Sigmoid colon (tissue), 3 donors: ENCODE data around the gene SCNN1B.

Experiments used
- POLR2A ChIP-seq, 2 donors: fragments of 450-650 bp; IDR thresholded peaks; one replicate each; pipeline ENCODE4 v1.6.1; 2016; ENCODE audit warnings: antibody characterized with exemption in 2 of 2, mild to moderate bottlenecking in 2 of 2, moderate library complexity in 2 of 2
- TF ChIP-seq, protein P1 (sequence below), 4 experiments: fragments of 450-650 bp in 3 of 4; fragments of 200-600 bp in 1 of 4; IDR thresholded peaks; one replicate each; pipeline ENCODE4 v1.5.1; 2016 to 2019; ENCODE audit warnings: antibody characterized with exemption in 4 of 4, mild to moderate bottlenecking in 3 of 4, moderate library complexity in 2 of 4

DNA sequence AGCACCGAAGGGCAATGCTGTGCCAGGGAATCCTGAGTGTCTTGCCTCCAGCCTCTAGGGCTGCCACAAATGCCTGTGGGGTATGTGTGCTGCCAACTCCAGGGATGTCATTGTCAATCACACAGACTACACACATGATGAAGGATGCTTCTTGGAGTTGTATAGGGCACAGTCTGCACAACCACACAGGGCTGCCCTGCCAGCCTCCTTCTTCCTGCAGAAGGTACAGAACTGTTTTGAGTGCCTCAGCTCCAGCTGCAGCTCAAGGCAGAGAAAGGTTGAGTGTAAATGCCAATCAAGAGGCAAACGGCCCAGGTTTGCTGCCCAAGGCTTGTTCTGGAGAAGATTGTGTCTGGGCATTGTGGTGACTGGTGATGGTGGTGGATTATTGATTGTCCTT, 15.6 kb downstream of the SCNN1B start:
- TF ChIP-seq, protein P1, sequence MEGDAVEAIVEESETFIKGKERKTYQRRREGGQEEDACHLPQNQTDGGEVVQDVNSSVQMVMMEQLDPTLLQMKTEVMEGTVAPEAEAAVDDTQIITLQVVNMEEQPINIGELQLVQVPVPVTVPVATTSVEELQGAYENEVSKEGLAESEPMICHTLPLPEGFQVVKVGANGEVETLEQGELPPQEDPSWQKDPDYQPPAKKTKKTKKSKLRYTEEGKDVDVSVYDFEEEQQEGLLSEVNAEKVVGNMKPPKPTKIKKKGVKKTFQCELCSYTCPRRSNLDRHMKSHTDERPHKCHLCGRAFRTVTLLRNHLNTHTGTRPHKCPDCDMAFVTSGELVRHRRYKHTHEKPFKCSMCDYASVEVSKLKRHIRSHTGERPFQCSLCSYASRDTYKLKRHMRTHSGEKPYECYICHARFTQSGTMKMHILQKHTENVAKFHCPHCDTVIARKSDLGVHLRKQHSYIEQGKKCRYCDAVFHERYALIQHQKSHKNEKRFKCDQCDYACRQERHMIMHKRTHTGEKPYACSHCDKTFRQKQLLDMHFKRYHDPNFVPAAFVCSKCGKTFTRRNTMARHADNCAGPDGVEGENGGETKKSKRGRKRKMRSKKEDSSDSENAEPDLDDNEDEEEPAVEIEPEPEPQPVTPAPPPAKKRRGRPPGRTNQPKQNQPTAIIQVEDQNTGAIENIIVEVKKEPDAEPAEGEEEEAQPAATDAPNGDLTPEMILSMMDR (IDR thresholded peaks at IDR 0.05), result no peak
- no peak for TF ChIP-seq POLR2A (IDR thresholded peaks at IDR 0.05)
